Measurements from ENCODE around the gene SDCCAG8. TPM values are rescaled to one million over a fixed set of nuclear protein-coding genes. Genes with fewer than 3 reads are reported as not detected.

The SDCCAG8 gene
- total RNA-seq, 1 experiment from 2014 or later: 14.0 TPM

GRCh38 chr1:243249214-243249613, 6.6 kb upstream of the SDCCAG8 start:
- ChIA-PET POLR2A (no interaction called here), CTCF (no interaction called here)
- no peak for ATAC-seq
- H3K4me1 ChIP-seq (ENCODE audit: control insufficient read depth, insufficient read depth, low read length): peaks cover 23% of the 10 kb centered on the region
- no peaks in the 10 kb centered on the region for H3K9me3 ChIP-seq (ENCODE audit: control insufficient read depth, insufficient read depth, low read depth, low read length)
- intact Hi-C loops (cut with micrococcal nuclease; ENCODE audit: unreplicated experiment): no loop called here
- in situ Hi-C loops (cut with HindIII; ENCODE audit: low pct_unique_long_range_greater_than_20kb, low sequenced_read_pairs): no loop called here
- DNase-seq (ENCODE audit: low read depth, low spot score): no peak
- H3K36me3 ChIP-seq (ENCODE audit: control insufficient read depth, insufficient read depth, low read length): no peaks in the 10 kb centered on the region; the same call in none of the 2 replicates
- H3K27me3 ChIP-seq (ENCODE audit: control insufficient read depth, insufficient read depth, low read length): no peaks in the 10 kb centered on the region
- no TSS peak for BruUV-seq (replicated peaks)
- H3K27ac ChIP-seq (ENCODE audit: low read length): no peak overlapping the region
- no peak overlapping the region for H3K4me3 ChIP-seq (ENCODE audit: low read depth in 2 of 2, low read length in 2 of 2)
- TF ChIP-seq CTCF (IDR thresholded peaks at IDR 0.05) (no peak), POLR2AphosphoS5 (IDR thresholded peaks at IDR 0.05; ENCODE audit: low read depth, low read length) (no peak), REST (IDR thresholded peaks at IDR 0.05; ENCODE audit: insufficient read depth in 1 of 2, low read depth in 2 of 2, low read length in 1 of 2) (no peak), SIN3A (IDR thresholded peaks at IDR 0.05; ENCODE audit: borderline replicate concordance, insufficient read depth, low read depth, low read length) (no peak), TCF7L2 (IDR thresholded peaks at IDR 0.05; ENCODE audit: low read depth, low read length) (no peak)

GRCh38 chr1:243250102-243250501, 5.7 kb upstream of the SDCCAG8 start:
- DNase-seq (ENCODE audit: low read depth, low spot score): no peak
- no TSS peak for BruUV-seq (replicated peaks)
- Histone ChIP-seq H3K36me3 (ENCODE audit: control insufficient read depth, insufficient read depth, low read length) (no peaks in the 10 kb centered on the region; the same call in none of the 2 replicates), H3K27me3 (ENCODE audit: control insufficient read depth, insufficient read depth, low read length) (no peaks in the 10 kb centered on the region), H3K9me3 (ENCODE audit: control insufficient read depth, insufficient read depth, low read depth, low read length) (no peaks in the 10 kb centered on the region), H3K27ac (ENCODE audit: low read length) (0 out of 2 replicates have a peak overlapping the region, but pooled peaks have one; percentile 31), H3K4me1 (ENCODE audit: control insufficient read depth, insufficient read depth, low read length) (peaks cover 23% of the 10 kb centered on the region), H3K4me3 (ENCODE audit: low read depth in 2 of 2, low read length in 2 of 2) (no peak overlapping the region)
- POLR2A ChIA-PET: no interaction called here
- CTCF ChIA-PET: no interaction called here
- no peak for ATAC-seq
- TF ChIP-seq CTCF (IDR thresholded peaks at IDR 0.05): no peak
- TF ChIP-seq SIN3A (IDR thresholded peaks at IDR 0.05; ENCODE audit: borderline replicate concordance, insufficient read depth, low read depth, low read length): no peak
- no peak for TF ChIP-seq POLR2AphosphoS5 (IDR thresholded peaks at IDR 0.05; ENCODE audit: low read depth, low read length)
- no peak for TF ChIP-seq TCF7L2 (IDR thresholded peaks at IDR 0.05; ENCODE audit: low read depth, low read length)
- TF ChIP-seq REST (IDR thresholded peaks at IDR 0.05; ENCODE audit: insufficient read depth in 1 of 2, low read depth in 2 of 2, low read length in 1 of 2): no peak
- intact Hi-C loops (cut with micrococcal nuclease; ENCODE audit: unreplicated experiment) (no loop called here), in situ Hi-C loops (cut with HindIII; ENCODE audit: low pct_unique_long_range_greater_than_20kb, low sequenced_read_pairs) (no loop called here)
